HEK293 (cell line): ENCODE data around the gene GALC.

Experiments used
- CTCF ChIA-PET: fragments of 350-600 bp; formaldehyde crosslinking; extraction: SDS; loops from one replicate; lab custom pipeline; 2021; ENCODE audit warnings: antibody characterized with exemption; lab: Yijun Ruan, JAX
- POLR2A ChIA-PET: fragments of 300-600 bp; formaldehyde crosslinking; extraction: SDS; loops from one replicate; lab custom pipeline; 2020; ENCODE audit warnings: antibody characterized with exemption, inconsistent platforms; lab: Yijun Ruan, JAX
- H3K27ac ChIP-seq: fragments of 200-500 bp; sonication (Bioruptor generic); 2 replicates; pipeline ENCODE4 v1.5.1; 2014; ENCODE audit warnings: low read depth, low read length, control low read depth, inconsistent platforms; ENCODE audit errors: extremely low read depth
- H3K36me3 ChIP-seq, 2 experiments: fragments of 200-500 bp in 1 of 2; sonication (Bioruptor generic) in 1 of 2; 1 replicate in 1 of 2; 2 replicates in 1 of 2; pipeline ENCODE4 v1.5.1; 2014 to 2017; ENCODE audit warnings: inconsistent platforms in 2 of 2, low read length in 2 of 2; ENCODE audit not compliant: control insufficient read depth in 2 of 2, insufficient read depth in 1 of 2
- H3K4me1 ChIP-seq: fragments of 200-500 bp; sonication (Bioruptor generic); 2 replicates; pipeline ENCODE4 v1.5.1; 2014; ENCODE audit warnings: mild to moderate bottlenecking, low read length, inconsistent platforms; ENCODE audit not compliant: control insufficient read depth, insufficient read depth
- H3K4me3 ChIP-seq: 2 replicates; pipeline ENCODE4 v1.5.1; 2011; ENCODE audit warnings: low read depth, mild to moderate bottlenecking, control low read depth, low read length, moderate library complexity
- H3K9me3 ChIP-seq: fragments of 200-500 bp; sonication (Bioruptor generic); 2 replicates; pipeline ENCODE4 v1.5.1; 2014; ENCODE audit warnings: low read depth, low read length, inconsistent platforms; ENCODE audit not compliant: control insufficient read depth, insufficient read depth
- BCL11B ChIP-seq: fragments of 450-650 bp; formaldehyde crosslinking; IDR thresholded peaks from 2 replicates; pipeline ENCODE4 v1.5.1; 2016; ENCODE audit warnings: low read depth, missing biosample characterization, missing genetic modification characterization
- BCL6B ChIP-seq: fragments of 450-650 bp; formaldehyde crosslinking; IDR thresholded peaks from 2 replicates; pipeline ENCODE4 v1.5.1; 2017; ENCODE audit warnings: missing biosample characterization, missing genetic modification characterization
- GFI1B ChIP-seq: fragments of 450-650 bp; formaldehyde crosslinking; IDR thresholded peaks from 2 replicates; pipeline ENCODE4 v1.5.1; 2016; ENCODE audit warnings: missing biosample characterization, missing genetic modification characterization
- GLIS1 ChIP-seq: fragments of 450-650 bp; formaldehyde crosslinking; IDR thresholded peaks from 2 replicates; pipeline ENCODE4 v1.5.1; 2016; ENCODE audit warnings: missing biosample characterization, missing genetic modification characterization
- KLF9 ChIP-seq: fragments of 450-650 bp; formaldehyde crosslinking; IDR thresholded peaks from 2 replicates; pipeline ENCODE4 v1.5.1; 2016; ENCODE audit warnings: missing biosample characterization, missing genetic modification characterization, low read depth
- MEIS1 ChIP-seq: sonication (generic); formaldehyde crosslinking; IDR thresholded peaks from 2 replicates; pipeline ENCODE4 v1.8.1; 2022; ENCODE audit warnings: missing genetic modification reagents, mild to moderate bottlenecking, borderline replicate concordance
- OSR2 ChIP-seq: fragments of 450-650 bp; formaldehyde crosslinking; IDR thresholded peaks from 2 replicates; pipeline ENCODE4 v1.5.1; 2016; ENCODE audit warnings: missing biosample characterization, missing genetic modification characterization
- OVOL3 ChIP-seq: fragments of 450-650 bp; formaldehyde crosslinking; IDR thresholded peaks from 2 replicates; pipeline ENCODE4 v1.5.1; 2016; ENCODE audit warnings: missing biosample characterization, missing genetic modification characterization
- PRDM4 ChIP-seq: fragments of 450-650 bp; formaldehyde crosslinking; IDR thresholded peaks from 2 replicates; pipeline ENCODE4 v1.5.1; 2017; ENCODE audit warnings: missing biosample characterization, missing genetic modification characterization
- TCF7L2 ChIP-seq: IDR thresholded peaks from 2 replicates; pipeline ENCODE4 v1.6.1; 2011; ENCODE audit warnings: low read depth, mild to moderate bottlenecking, inconsistent platforms, low read length, moderate library complexity, borderline replicate concordance
- ZFP3 ChIP-seq: fragments of 450-650 bp; formaldehyde crosslinking; IDR thresholded peaks from 2 replicates; pipeline ENCODE4 v1.5.1; 2016; ENCODE audit warnings: low read depth, missing biosample characterization, missing genetic modification characterization
- ZNF112 ChIP-seq: fragments of 450-650 bp; formaldehyde crosslinking; IDR thresholded peaks from 2 replicates; pipeline ENCODE4 v1.5.0; 2017; ENCODE audit warnings: missing biosample characterization, missing genetic modification characterization
- ZNF133 ChIP-seq: fragments of 450-650 bp; formaldehyde crosslinking; IDR thresholded peaks from 2 replicates; pipeline ENCODE4 v1.5.1; 2016; ENCODE audit warnings: missing biosample characterization, missing genetic modification characterization
- ZNF140 ChIP-seq: fragments of 450-650 bp; formaldehyde crosslinking; IDR thresholded peaks from 2 replicates; pipeline ENCODE4 v1.5.1; 2016; ENCODE audit warnings: missing biosample characterization, missing genetic modification characterization
- ZNF16 ChIP-seq: fragments of 450-650 bp; formaldehyde crosslinking; IDR thresholded peaks from 2 replicates; pipeline ENCODE4 v1.5.1; 2016; ENCODE audit warnings: low read depth, missing biosample characterization, missing genetic modification characterization
- ZNF174 ChIP-seq: fragments of 450-650 bp; formaldehyde crosslinking; IDR thresholded peaks from 2 replicates; pipeline ENCODE4 v1.5.0; 2017; ENCODE audit warnings: missing biosample characterization, mild to moderate bottlenecking, missing genetic modification characterization
- ZNF223 ChIP-seq: fragments of 450-650 bp; formaldehyde crosslinking; IDR thresholded peaks from 2 replicates; pipeline ENCODE4 v1.5.1; 2016; ENCODE audit warnings: missing biosample characterization, missing genetic modification characterization
- ZNF248 ChIP-seq: fragments of 450-650 bp; formaldehyde crosslinking; IDR thresholded peaks from 2 replicates; pipeline ENCODE4 v1.5.1; 2017; ENCODE audit warnings: missing biosample characterization, missing genetic modification characterization
- ZNF341 ChIP-seq: fragments of 450-650 bp; formaldehyde crosslinking; IDR thresholded peaks from 2 replicates; pipeline ENCODE4; 2016; ENCODE audit warnings: low read depth, missing biosample characterization, missing genetic modification characterization
- ZNF416 ChIP-seq: fragments of 450-650 bp; formaldehyde crosslinking; IDR thresholded peaks from 2 replicates; pipeline ENCODE4 v1.5.1; 2016; ENCODE audit warnings: missing biosample characterization, missing genetic modification characterization
- ZNF423 ChIP-seq: fragments of 450-650 bp; formaldehyde crosslinking; IDR thresholded peaks from 2 replicates; pipeline ENCODE4 v1.5.1; 2016; ENCODE audit warnings: missing biosample characterization, missing genetic modification characterization
- ZNF510 ChIP-seq: fragments of 450-650 bp; formaldehyde crosslinking; IDR thresholded peaks from 2 replicates; pipeline ENCODE4 v1.5.1; 2018; ENCODE audit warnings: mild to moderate bottlenecking, missing genetic modification characterization, missing biosample characterization; ENCODE audit not compliant: insufficient replicate concordance
- ZNF544 ChIP-seq: fragments of 450-650 bp; formaldehyde crosslinking; IDR thresholded peaks from 2 replicates; pipeline ENCODE4 v1.5.0; 2017; ENCODE audit warnings: missing biosample characterization, missing genetic modification characterization
- ZNF558 ChIP-seq: fragments of 450-650 bp; formaldehyde crosslinking; IDR thresholded peaks from 2 replicates; pipeline ENCODE4 v1.5.1; 2016; ENCODE audit warnings: missing biosample characterization, missing genetic modification characterization
- ZNF560 ChIP-seq: fragments of 450-650 bp; formaldehyde crosslinking; IDR thresholded peaks from 2 replicates; pipeline ENCODE4 v1.5.1; 2017; ENCODE audit warnings: missing biosample characterization, missing genetic modification characterization, borderline replicate concordance
- ZNF561 ChIP-seq: fragments of 450-650 bp; IDR thresholded peaks from 2 replicates; pipeline ENCODE4 v1.5.1; 2018; ENCODE audit warnings: missing biosample characterization, missing genetic modification characterization, borderline replicate concordance
- ZNF621 ChIP-seq: fragments of 450-650 bp; formaldehyde crosslinking; IDR thresholded peaks from 2 replicates; pipeline ENCODE4 v1.5.1; 2017; ENCODE audit warnings: missing biosample characterization, missing genetic modification characterization
- ZNF639 ChIP-seq: fragments of 450-650 bp; formaldehyde crosslinking; IDR thresholded peaks from 2 replicates; pipeline ENCODE4 v1.5.1; 2016; ENCODE audit warnings: missing biosample characterization, missing genetic modification characterization
- ZNF843 ChIP-seq: fragments of 450-650 bp; formaldehyde crosslinking; IDR thresholded peaks from 2 replicates; pipeline ENCODE4 v1.5.1; 2016; ENCODE audit warnings: missing biosample characterization, missing genetic modification characterization

The GALC gene

GRCh38 chr14:87966816-87967215 lies 26.2 kb downstream of the GALC start:
- no peak for TF ChIP-seq KLF9 (tag by site-specific recombination)
- TF ChIP-seq ZNF174 (tag by site-specific recombination), result no peak
- TF ChIP-seq ZNF133 (tag by site-specific recombination), result no peak
- TF ChIP-seq ZFP3 (tag by site-specific recombination), result no peak
- no peak for TF ChIP-seq ZNF561 (tag by site-specific recombination)
- no peak for TF ChIP-seq BCL11B (tag by site-specific recombination)
- no peak for TF ChIP-seq PRDM4 (tag by site-specific recombination)
- TF ChIP-seq ZNF423 (tag by site-specific recombination), result no peak
- no peak for TF ChIP-seq TCF7L2
- TF ChIP-seq, all 188 proteins: peak for 0
- H3K27ac ChIP-seq, result no peak overlapping the region
- no peak overlapping the region for H3K4me3 ChIP-seq
- no peaks in the 10 kb centered on the region for H3K9me3 ChIP-seq
- no peaks in the 10 kb centered on the region for H3K36me3 ChIP-seq
- CTCF ChIA-PET, result no interaction called here
- POLR2A ChIA-PET, result no interaction called here
- H3K4me1 ChIP-seq, result no peaks in the 10 kb centered on the region

GRCh38 chr14:87961246-87961645 lies 31.7 kb downstream of the GALC start:
- Histone ChIP-seq H3K9me3 (no peaks in the 10 kb centered on the region), H3K27ac (no peak overlapping the region), H3K4me3 (no peak overlapping the region), H3K36me3 (no peaks in the 10 kb centered on the region), H3K4me1 (peaks cover under 1% of the 10 kb centered on the region; the same call in 1 of the 2 replicates)
- no peak for TF ChIP-seq MEIS1 (CRISPR knock-in tag)
- TF ChIP-seq ZNF341 (tag by site-specific recombination), result no peak
- TF ChIP-seq GLIS1 (tag by site-specific recombination), result no peak
- 0 out of 2 replicates have a peak, but pooled peaks have one; percentile 8 for TF ChIP-seq ZNF140 (tag by site-specific recombination)
- TF ChIP-seq OSR2 (tag by site-specific recombination), result no peak
- no peak for TF ChIP-seq ZNF248 (tag by site-specific recombination)
- ChIA-PET POLR2A (no interaction called here), CTCF (no interaction called here)

GRCh38 chr14:87960013-87960787 lies 32.8 kb downstream of the GALC start:
- no peaks in the 10 kb centered on the region for H3K9me3 ChIP-seq
- H3K27ac ChIP-seq, result no peak overlapping the region
- CTCF ChIA-PET, result no interaction called here
- H3K4me3 ChIP-seq, result no peak overlapping the region
- H3K36me3 ChIP-seq, result no peaks in the 10 kb centered on the region
- POLR2A ChIA-PET, result no interaction called here
- H3K4me1 ChIP-seq, result peaks cover 7% of the 10 kb centered on the region
- TF ChIP-seq ZNF416 (tag by site-specific recombination), result no peak
- no peak for TF ChIP-seq ZNF223 (tag by site-specific recombination)
- TF ChIP-seq ZNF112 (tag by site-specific recombination), result no peak
- no peak for TF ChIP-seq GFI1B (tag by site-specific recombination)
- no peak for TF ChIP-seq ZNF621 (tag by site-specific recombination)
- no peak for TF ChIP-seq BCL6B
- TF ChIP-seq ZNF843 (tag by site-specific recombination), result no peak
- TF ChIP-seq ZNF544, result no peak
- TF ChIP-seq ZNF639, result no peak
- TF ChIP-seq ZNF558 (tag by site-specific recombination), result no peak
- no peak for TF ChIP-seq OVOL3 (tag by site-specific recombination)
- TF ChIP-seq ZNF133 (tag by site-specific recombination), result no peak
- TF ChIP-seq ZNF16, result no peak
- TF ChIP-seq ZNF510 (tag by site-specific recombination), result no peak
- TF ChIP-seq ZNF560 (tag by site-specific recombination), result no peak
